Endothelial cell of umbilical vein (primary cell): ENCODE results near the gene ANKRD49.

ENCODE experiments used
- EZH2 ChIP-seq: IDR thresholded peaks from 2 replicates; pipeline ENCODE4 v1.6.1; 2012; ENCODE audit warnings: borderline replicate concordance, low read depth, mild to moderate bottlenecking, moderate library complexity, low read length, inconsistent platforms; ENCODE audit not compliant: severe bottlenecking
- TF ChIP-seq, protein P1 (sequence below), 2 donors: IDR thresholded peaks; 1 replicate in 1 of 2; 2 replicates in 1 of 2; pipeline ENCODE4 v1.5.1; 2011; ENCODE audit warnings: low read length in 2 of 2, mild to moderate bottlenecking in 2 of 2, moderate library complexity in 2 of 2, control low read depth in 1 of 2, inconsistent platforms in 1 of 2, low read depth in 1 of 2; ENCODE audit not compliant: insufficient read depth in 1 of 2; ENCODE audit errors: extremely low read depth in 1 of 2
- TF ChIP-seq, protein P2 (sequence below): IDR thresholded peaks from 2 replicates; pipeline ENCODE4 v1.6.1; 2011; ENCODE audit not compliant: insufficient read depth, insufficient read length

DNA sequence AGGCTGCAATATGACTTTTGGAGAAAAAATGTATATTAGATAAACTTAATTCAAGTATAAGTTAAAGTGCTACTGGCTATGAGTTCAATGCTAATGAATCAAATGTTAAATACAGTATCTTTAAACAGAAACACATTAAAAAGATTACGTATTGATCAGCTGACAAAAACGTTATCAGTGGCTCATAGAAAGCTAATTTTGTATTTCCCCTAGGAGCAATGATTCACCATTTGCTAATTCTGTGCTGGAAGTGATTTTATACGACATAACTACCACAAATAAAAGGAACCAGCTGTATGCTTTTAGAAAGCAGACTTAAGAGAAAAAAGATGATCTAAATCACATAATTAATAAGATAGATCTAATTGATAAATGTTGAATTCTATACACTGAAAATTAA, 43.7 kb upstream of the ANKRD49 start:
- TF ChIP-seq, protein P1, sequence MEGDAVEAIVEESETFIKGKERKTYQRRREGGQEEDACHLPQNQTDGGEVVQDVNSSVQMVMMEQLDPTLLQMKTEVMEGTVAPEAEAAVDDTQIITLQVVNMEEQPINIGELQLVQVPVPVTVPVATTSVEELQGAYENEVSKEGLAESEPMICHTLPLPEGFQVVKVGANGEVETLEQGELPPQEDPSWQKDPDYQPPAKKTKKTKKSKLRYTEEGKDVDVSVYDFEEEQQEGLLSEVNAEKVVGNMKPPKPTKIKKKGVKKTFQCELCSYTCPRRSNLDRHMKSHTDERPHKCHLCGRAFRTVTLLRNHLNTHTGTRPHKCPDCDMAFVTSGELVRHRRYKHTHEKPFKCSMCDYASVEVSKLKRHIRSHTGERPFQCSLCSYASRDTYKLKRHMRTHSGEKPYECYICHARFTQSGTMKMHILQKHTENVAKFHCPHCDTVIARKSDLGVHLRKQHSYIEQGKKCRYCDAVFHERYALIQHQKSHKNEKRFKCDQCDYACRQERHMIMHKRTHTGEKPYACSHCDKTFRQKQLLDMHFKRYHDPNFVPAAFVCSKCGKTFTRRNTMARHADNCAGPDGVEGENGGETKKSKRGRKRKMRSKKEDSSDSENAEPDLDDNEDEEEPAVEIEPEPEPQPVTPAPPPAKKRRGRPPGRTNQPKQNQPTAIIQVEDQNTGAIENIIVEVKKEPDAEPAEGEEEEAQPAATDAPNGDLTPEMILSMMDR (IDR thresholded peaks at IDR 0.05; ENCODE audit: extremely low read depth in 1 of 2, insufficient read depth in 1 of 2, low read depth in 1 of 2, low read length in 2 of 2) = no peak
- TF ChIP-seq, protein P2, sequence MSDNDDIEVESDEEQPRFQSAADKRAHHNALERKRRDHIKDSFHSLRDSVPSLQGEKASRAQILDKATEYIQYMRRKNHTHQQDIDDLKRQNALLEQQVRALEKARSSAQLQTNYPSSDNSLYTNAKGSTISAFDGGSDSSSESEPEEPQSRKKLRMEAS = no peak
- no peak for TF ChIP-seq EZH2
